Vagina (tissue), 2 donors: ENCODE results near the gene CA7. TPM values are rescaled to one million over a fixed set of nuclear protein-coding genes. Genes with fewer than 3 reads are reported as not detected.

Experiments used
- DNase-seq, 2 donors: peaks; one replicate each; pipeline ENCODE4 v3.0.0-alpha.2; 2017; ENCODE audit errors: extremely low spot score in 2 of 2
- H3K27ac ChIP-seq: fragments of 200-600 bp; sonication (generic); one replicate; pipeline ENCODE4 v1.5.1; 2019
- H3K27me3 ChIP-seq: fragments of 200-600 bp; sonication (generic); one replicate; pipeline ENCODE4 v1.5.1; 2019
- H3K36me3 ChIP-seq, 2 donors: fragments of 200-600 bp; sonication (generic); one replicate each; pipeline ENCODE4 v1.5.1; 2017 to 2019
- H3K4me1 ChIP-seq: fragments of 200-600 bp; sonication (generic); one replicate; pipeline ENCODE4 v1.5.1; 2019
- H3K4me3 ChIP-seq, 2 donors: fragments of 200-600 bp; sonication (generic); 1 replicate in 1 of 2; 2 replicates in 1 of 2; pipeline ENCODE4 v1.5.1; 2016 to 2019
- H3K9me3 ChIP-seq: fragments of 200-600 bp; sonication (generic); one replicate; pipeline ENCODE4 v1.5.1; 2019
- POLR2A ChIP-seq, 2 donors: fragments of 450-650 bp; IDR thresholded peaks; one replicate each; pipeline ENCODE4 v1.6.1; 2017; ENCODE audit warnings: antibody characterized with exemption in 2 of 2, mild to moderate bottlenecking in 2 of 2, moderate library complexity in 2 of 2
- POLR2AphosphoS5 ChIP-seq, 2 donors: sonication (generic); formaldehyde crosslinking; IDR thresholded peaks; one replicate each; pipeline ENCODE4 v1.9.0; 2017; ENCODE audit warnings: antibody characterized with exemption in 2 of 2, mild to moderate bottlenecking in 2 of 2, low read depth in 1 of 2; ENCODE audit not compliant: insufficient read depth in 1 of 2
- intact Hi-C: fragments of 100-400 bp; cut with DNase I; formaldehyde crosslinking; loops from one replicate; pipeline ENCODE4 v1.15.1; 2023
- total RNA-seq: library from RNA; depleted of rRNA; stranded (reverse); fragments of >200 nt; gene quantifications from one replicate; pipeline ENCODE4 v1.2.3, GENCODE V29; 2016
- TF ChIP-seq, protein P1 (sequence below), 3 experiments: fragments of 450-650 bp in 2 of 3; fragments of 200-600 bp in 1 of 3; sonication (generic) in 1 of 3; IDR thresholded peaks; one replicate each; pipeline ENCODE4 v1.5.1; 2017 to 2019; ENCODE audit warnings: antibody characterized with exemption in 3 of 3, mild to moderate bottlenecking in 2 of 3, moderate library complexity in 2 of 3

Gene CA7
- total RNA-seq, 1 donor from 2014 or later = not detected

DNA sequence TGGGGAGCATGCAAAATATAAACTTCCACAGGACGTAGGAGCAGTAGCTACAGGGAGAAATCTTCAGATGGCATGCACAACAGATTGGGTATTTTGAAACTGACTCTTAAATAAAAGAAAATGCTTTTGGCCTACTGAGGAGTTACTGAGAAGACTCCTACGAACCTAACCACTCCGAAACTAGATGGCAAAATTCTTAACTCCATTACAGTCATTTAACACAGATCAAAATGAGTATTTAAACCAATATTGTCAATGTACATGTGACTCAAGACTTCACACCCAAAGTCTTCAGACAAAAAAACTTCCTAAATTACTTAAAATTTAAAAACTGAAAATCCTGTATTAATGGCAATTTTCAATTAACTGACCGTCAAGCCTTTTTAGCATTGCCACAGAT, 34.4 kb upstream of the CA7 start:
- Histone ChIP-seq H3K4me1 (no peaks in the 10 kb centered on the region), H3K27ac (no peak overlapping the region), H3K36me3 (peaks cover 3 to 75% of the 10 kb centered on the region in 2 donors), H3K9me3 (no peaks in the 10 kb centered on the region), H3K4me3 (no peak overlapping the region), H3K27me3 (no peaks in the 10 kb centered on the region)
- intact Hi-C loops = no loop called here
- TF ChIP-seq POLR2A (IDR thresholded peaks at IDR 0.05) = no peak
- TF ChIP-seq, protein P1, sequence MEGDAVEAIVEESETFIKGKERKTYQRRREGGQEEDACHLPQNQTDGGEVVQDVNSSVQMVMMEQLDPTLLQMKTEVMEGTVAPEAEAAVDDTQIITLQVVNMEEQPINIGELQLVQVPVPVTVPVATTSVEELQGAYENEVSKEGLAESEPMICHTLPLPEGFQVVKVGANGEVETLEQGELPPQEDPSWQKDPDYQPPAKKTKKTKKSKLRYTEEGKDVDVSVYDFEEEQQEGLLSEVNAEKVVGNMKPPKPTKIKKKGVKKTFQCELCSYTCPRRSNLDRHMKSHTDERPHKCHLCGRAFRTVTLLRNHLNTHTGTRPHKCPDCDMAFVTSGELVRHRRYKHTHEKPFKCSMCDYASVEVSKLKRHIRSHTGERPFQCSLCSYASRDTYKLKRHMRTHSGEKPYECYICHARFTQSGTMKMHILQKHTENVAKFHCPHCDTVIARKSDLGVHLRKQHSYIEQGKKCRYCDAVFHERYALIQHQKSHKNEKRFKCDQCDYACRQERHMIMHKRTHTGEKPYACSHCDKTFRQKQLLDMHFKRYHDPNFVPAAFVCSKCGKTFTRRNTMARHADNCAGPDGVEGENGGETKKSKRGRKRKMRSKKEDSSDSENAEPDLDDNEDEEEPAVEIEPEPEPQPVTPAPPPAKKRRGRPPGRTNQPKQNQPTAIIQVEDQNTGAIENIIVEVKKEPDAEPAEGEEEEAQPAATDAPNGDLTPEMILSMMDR (IDR thresholded peaks at IDR 0.05) = no peak
- TF ChIP-seq POLR2AphosphoS5 (IDR thresholded peaks at IDR 0.05; ENCODE audit: insufficient read depth in 1 of 2, low read depth in 1 of 2) = no peak
- DNase-seq = no peak

DNA sequence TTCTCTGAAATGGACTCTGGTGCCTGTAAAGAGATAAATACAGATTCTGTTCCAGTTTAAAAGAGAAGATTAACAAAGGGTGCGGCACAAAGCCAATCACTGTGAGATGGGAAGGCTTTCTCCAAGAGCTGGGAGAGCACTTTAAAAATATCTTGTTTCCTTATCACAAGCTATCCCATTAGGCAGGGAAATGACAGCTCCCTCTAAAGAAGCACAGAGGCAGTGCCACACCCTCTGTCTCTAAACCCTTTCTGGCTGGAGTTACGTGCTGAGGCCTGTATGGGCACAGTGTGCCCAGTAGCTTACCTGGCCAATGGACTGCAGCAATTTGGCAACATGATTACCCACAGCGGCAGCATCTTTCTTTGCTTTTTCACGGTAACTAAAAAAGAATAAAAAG, 33.8 kb upstream of the CA7 start:
- TF ChIP-seq POLR2AphosphoS5 (IDR thresholded peaks at IDR 0.05; ENCODE audit: insufficient read depth in 1 of 2, low read depth in 1 of 2) (no peak), POLR2A (IDR thresholded peaks at IDR 0.05) (no peak)
- TF ChIP-seq, protein P1 (IDR thresholded peaks at IDR 0.05) = no peak
- H3K4me3 ChIP-seq = no peak overlapping the region
- no peaks in the 10 kb centered on the region for H3K4me1 ChIP-seq
- no peak overlapping the region for H3K27ac ChIP-seq
- H3K9me3 ChIP-seq = no peaks in the 10 kb centered on the region
- no peaks in the 10 kb centered on the region for H3K27me3 ChIP-seq
- peaks cover 3 to 75% of the 10 kb centered on the region in 2 donors for H3K36me3 ChIP-seq
- intact Hi-C loops = no loop called here
- DNase-seq = no peak

DNA sequence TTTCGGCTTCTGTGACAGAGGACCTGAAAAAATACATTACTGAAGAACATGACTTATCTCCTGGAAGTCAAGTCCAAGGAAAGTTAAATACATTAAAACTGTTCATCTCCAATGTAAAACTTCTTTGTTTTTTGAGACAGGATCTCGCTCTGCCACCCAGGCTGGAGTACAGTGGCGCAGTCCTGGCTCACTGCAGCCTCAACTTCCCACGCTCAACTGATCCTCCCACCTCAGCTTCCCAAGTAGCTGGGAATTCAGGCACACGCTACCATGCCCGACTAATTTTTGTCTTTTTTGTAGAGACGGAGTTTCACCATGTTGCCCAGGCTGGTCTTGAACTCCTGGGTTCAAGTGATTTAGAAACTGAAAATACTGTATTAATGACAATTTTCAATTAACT, 33.2 kb upstream of the CA7 start:
- Histone ChIP-seq H3K9me3 (no peaks in the 10 kb centered on the region), H3K4me3 (no peak overlapping the region), H3K27me3 (no peaks in the 10 kb centered on the region), H3K4me1 (no peaks in the 10 kb centered on the region), H3K36me3 (peaks cover 3 to 75% of the 10 kb centered on the region in 2 donors), H3K27ac (no peak overlapping the region)
- DNase-seq = no peak
- intact Hi-C loops = no loop called here
- TF ChIP-seq, protein P1 (IDR thresholded peaks at IDR 0.05) = no peak
- TF ChIP-seq POLR2AphosphoS5 (IDR thresholded peaks at IDR 0.05; ENCODE audit: insufficient read depth in 1 of 2, low read depth in 1 of 2) (no peak), POLR2A (IDR thresholded peaks at IDR 0.05) (no peak)

DNA sequence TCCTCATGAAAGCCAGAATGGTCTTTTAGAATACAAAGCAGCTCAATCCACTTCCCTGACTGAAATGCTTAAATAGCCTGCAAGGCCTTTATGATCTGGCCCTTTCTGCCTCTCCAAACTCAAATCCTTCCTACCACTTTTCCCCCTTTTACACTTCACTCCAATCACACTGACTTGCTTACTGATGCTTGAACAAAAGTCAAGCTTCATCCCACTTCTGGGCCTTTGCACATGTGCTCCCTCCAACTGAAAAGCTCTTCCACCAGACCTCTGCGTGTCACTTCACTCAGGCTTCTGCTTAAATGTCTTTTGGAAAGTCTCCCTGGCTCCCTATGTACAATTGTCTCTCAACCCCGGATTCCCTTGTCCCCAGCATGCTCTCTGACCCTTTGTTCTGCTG, 29.5 kb upstream of the CA7 start:
- Histone ChIP-seq H3K36me3 (peaks cover 0 to 82% of the 10 kb centered on the region in 2 donors), H3K27ac (no peak overlapping the region), H3K4me3 (no peak overlapping the region), H3K4me1 (no peaks in the 10 kb centered on the region), H3K27me3 (no peaks in the 10 kb centered on the region), H3K9me3 (no peaks in the 10 kb centered on the region)
- intact Hi-C loops = no loop called here
- DNase-seq = no peak
- TF ChIP-seq, protein P1 (IDR thresholded peaks at IDR 0.05) = no peak
- TF ChIP-seq POLR2AphosphoS5 (IDR thresholded peaks at IDR 0.05; ENCODE audit: insufficient read depth in 1 of 2, low read depth in 1 of 2) = no peak
- TF ChIP-seq POLR2A (IDR thresholded peaks at IDR 0.05) = no peak

DNA sequence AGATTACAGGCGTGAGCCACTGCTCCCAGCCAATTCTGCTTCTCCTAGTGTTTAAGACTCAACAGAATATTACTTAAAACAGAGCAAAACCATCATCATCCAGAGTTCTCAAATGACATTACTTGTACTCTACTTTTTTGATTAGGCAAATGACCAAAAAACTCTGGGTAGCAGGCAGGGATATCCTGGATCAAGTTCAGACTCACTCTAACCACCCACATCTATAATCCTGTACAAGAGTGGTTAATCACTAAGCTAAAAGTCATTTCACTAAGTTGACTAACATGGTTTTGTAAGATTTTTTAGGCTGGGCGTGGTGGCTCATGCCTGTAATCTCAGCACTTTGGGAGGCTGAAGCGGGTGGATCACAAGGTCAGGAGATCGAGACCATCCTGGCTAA, 20.2 kb upstream of the CA7 start:
- Histone ChIP-seq H3K9me3 (no peaks in the 10 kb centered on the region), H3K4me1 (peaks cover 8% of the 10 kb centered on the region), H3K27ac (no peak overlapping the region), H3K4me3 (no peak overlapping the region), H3K36me3 (peaks cover 4 to 48% of the 10 kb centered on the region in 2 donors), H3K27me3 (no peaks in the 10 kb centered on the region)
- DNase-seq = no peak
- intact Hi-C loops = no loop called here
- TF ChIP-seq, protein P1 (IDR thresholded peaks at IDR 0.05) = no peak
- no peak for TF ChIP-seq POLR2AphosphoS5 (IDR thresholded peaks at IDR 0.05; ENCODE audit: insufficient read depth in 1 of 2, low read depth in 1 of 2)
- TF ChIP-seq POLR2A (IDR thresholded peaks at IDR 0.05) = no peak
